Middle frontal gyrus (tissue), 1 donor: ENCODE results near the gene FAM107A.

Source experiments
- DNase-seq: peaks from one replicate; pipeline ENCODE4 v3.0.0-alpha.2; 2015; ENCODE audit warnings: low spot score; ENCODE audit errors: extremely low spot score

Gene FAM107A

DNA sequence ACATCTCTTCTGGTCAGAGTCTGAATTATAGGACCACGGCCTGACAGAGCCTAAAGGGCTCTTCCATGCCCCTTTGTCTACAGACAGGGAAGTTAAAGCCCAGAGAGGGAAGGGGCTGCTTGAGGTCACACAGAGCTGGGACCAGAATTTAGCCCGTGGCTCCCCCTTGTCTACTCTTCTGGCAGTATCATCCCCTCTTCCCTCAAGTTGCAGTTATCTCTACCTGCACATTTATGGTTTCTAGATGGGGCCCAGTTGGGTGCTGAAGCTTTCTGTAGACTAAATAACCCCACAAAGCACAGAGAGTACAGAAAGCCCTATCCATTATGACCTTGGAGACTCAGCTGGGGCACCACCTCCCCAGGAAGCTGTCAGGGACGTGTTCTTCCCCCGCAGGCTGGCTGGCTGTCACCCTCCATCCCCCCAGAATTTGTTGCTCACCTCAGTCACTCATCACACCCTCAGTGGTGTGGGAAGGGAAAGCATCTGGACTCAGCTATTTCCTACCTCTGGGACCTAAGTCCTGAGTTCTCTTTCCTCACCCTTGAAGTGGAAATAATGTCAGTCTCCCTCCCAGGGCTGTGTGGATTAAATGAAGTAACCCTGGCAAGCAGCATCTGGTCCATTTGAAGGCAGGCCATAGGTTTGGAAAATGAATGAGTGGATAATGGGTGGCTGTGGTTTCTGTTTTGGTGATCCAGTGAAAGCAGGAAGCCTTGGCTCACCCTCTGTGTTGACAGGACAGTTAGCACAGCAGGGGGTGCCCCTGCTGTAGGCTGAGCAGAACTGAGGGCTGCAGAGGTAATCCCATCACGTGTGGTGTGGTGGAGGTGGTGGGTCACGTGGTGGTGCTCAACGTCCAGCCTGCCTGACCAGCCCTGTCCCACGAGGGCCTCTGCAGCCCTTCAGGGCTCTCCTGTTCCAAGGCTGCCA is 56.5 kb downstream of the FAM107A start:
- DNase-seq: no peak

DNA sequence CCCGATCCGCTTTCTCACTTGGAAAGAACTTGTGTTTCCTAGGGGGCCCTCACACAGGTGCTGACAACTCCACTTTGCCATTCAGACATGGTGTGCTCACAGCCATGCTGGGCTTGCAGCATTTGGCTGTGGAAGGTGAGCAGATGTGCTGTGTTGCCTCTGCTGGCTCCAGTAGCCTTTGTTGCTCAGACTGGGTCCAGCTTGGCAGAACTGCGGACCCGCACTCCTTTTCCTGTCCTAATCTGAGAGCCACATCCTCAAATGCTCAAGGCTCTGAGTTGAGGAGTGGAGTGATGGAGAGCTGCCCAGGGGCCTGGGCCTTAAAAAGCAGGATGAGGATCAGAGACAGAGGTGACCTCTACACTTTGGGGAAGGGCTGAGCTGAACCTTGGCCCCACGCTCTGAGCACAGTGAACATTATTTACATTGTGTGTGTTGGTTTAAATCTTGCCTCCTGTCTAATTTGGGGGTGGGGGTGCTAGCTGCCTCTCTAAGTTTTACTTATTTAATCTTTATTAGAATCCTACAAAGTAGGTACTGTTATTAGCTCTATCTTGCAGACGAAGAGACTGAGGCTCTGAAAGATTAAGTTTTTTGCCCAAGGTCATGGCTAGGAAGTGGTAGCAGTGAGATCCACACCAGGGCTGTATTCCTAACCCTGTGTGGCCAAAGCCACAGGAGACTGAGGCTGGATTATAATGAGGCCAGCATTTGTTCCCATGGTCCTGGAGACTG is 57.4 kb downstream of the FAM107A start:
- no peak for DNase-seq

DNA sequence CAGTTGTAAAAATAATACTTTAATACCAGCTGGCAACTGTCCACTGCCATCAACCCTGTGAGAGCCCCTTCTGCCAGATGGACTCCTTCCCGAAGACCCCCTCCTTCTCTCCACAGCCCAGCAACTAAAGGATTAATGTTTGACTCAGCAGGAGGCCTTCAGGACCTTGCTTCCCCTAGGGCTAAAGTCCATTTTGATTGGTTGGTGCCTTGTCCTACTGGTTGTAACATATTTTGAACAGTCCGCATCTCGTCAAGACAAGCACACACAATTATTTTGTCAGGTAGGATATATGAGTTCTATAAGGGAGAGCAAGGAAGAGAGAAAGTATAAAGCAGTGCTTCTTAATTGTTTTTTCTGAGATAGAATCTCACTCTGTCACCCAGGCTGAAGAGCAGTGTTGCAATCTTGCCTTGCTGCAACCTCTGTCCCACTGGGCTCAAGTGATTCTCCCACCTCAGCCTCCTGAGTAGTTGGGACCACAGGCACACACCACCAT is 58.9 kb downstream of the FAM107A start:
- no peak for DNase-seq

DNA sequence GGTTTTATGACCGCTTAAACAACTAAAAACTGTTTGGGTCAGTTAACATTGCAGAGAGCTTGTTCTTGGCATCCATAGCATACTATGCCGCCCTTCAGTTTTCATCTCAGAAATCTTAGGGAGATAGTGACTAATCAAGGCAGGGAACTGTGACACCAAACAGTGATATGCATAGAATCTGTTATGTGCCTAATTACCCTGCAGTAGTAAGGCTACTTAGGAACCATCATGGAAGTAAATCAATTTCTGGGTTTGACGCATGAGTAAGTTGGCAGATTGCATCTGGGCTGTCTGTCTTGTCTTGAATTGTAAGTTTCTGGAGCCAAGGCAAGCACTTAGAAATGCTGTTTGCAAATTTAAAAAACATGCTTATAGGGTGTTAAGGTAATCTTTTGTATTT is 62.8 kb downstream of the FAM107A start:
- DNase-seq: no peak
